ENCODE results near the gene STS. TPM values are rescaled to one million over a fixed set of nuclear protein-coding genes. Genes with fewer than 3 reads are reported as not detected.
A peak's percentile ranks its signal among the peaks of the same experiment; 100 is the strongest.

STS gene
- total RNA-seq, 1 donor from 2014 or later = 3.9 TPM

- H3K36me3 Mint-ChIP-seq (ENCODE audit: low read depth, unreplicated experiment) = peaks cover 4% of the 10 kb centered on the region
- H3K79me2 ChIP-seq (ENCODE audit: insufficient read depth, low read length) = no peaks in the 10 kb centered on the region
- H3K27me3 ChIP-seq (ENCODE audit: insufficient read depth, low read length) = no peaks in the 10 kb centered on the region
- no peak overlapping the region for H3K4me3 ChIP-seq (ENCODE audit: insufficient read depth, low read depth, low read length)
- H3K4me2 ChIP-seq (ENCODE audit: low read length) = no peak overlapping the region
- H3K9me3 ChIP-seq (ENCODE audit: insufficient read depth, low read depth, low read length) = no peaks in the 10 kb centered on the region
- H4K20me1 ChIP-seq (ENCODE audit: insufficient read depth, low read length) = peaks cover 6% of the 10 kb centered on the region
- no peak overlapping the region for H3K9ac ChIP-seq (ENCODE audit: low read length)
- peak; percentile 93 for FAIRE-seq
- TF ChIP-seq EZH2 (IDR thresholded peaks at IDR 0.05; ENCODE audit: insufficient read depth, low read length) = no peak
- TF ChIP-seq, protein P1, sequence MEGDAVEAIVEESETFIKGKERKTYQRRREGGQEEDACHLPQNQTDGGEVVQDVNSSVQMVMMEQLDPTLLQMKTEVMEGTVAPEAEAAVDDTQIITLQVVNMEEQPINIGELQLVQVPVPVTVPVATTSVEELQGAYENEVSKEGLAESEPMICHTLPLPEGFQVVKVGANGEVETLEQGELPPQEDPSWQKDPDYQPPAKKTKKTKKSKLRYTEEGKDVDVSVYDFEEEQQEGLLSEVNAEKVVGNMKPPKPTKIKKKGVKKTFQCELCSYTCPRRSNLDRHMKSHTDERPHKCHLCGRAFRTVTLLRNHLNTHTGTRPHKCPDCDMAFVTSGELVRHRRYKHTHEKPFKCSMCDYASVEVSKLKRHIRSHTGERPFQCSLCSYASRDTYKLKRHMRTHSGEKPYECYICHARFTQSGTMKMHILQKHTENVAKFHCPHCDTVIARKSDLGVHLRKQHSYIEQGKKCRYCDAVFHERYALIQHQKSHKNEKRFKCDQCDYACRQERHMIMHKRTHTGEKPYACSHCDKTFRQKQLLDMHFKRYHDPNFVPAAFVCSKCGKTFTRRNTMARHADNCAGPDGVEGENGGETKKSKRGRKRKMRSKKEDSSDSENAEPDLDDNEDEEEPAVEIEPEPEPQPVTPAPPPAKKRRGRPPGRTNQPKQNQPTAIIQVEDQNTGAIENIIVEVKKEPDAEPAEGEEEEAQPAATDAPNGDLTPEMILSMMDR (IDR thresholded peaks at IDR 0.05; ENCODE audit: insufficient read depth, low read depth, low read length) = no peak
- DNase-seq (ENCODE audit: low read depth) = no peak
- no peak overlapping the region for H3K4me3 Mint-ChIP-seq (ENCODE audit: unreplicated experiment)
- no peaks in the 10 kb centered on the region for H3K36me3 ChIP-seq (ENCODE audit: insufficient read depth, low read length)
- H3K4me1 ChIP-seq (ENCODE audit: insufficient read depth, low read length) = no peaks in the 10 kb centered on the region
- H3K9me3 Mint-ChIP-seq (ENCODE audit: unreplicated experiment) = no peaks in the 10 kb centered on the region
- no peak overlapping the region for H3K27ac Mint-ChIP-seq (ENCODE audit: unreplicated experiment)
- no peaks in the 10 kb centered on the region for H3K27me3 Mint-ChIP-seq (ENCODE audit: low read depth, unreplicated experiment)
- H3K27ac ChIP-seq (ENCODE audit: low read depth, low read length) = no peak overlapping the region
- H3K4me1 Mint-ChIP-seq (ENCODE audit: low read depth, unreplicated experiment) = peaks cover 14% of the 10 kb centered on the region
- no peak overlapping the region for H2AFZ ChIP-seq (ENCODE audit: low read depth, low read length)
These were observed 36.7 kb upstream of the STS start for GRCh38 chrX:7110821-7111276.

GRCh38 chrX:7111518-7111917 lies 36.0 kb upstream of the STS start:
- H3K36me3 ChIP-seq (ENCODE audit: insufficient read depth, low read length) = no peaks in the 10 kb centered on the region
- H3K4me3 Mint-ChIP-seq (ENCODE audit: unreplicated experiment) = no peak overlapping the region
- H3K27me3 Mint-ChIP-seq (ENCODE audit: low read depth, unreplicated experiment) = no peaks in the 10 kb centered on the region
- FAIRE-seq = no peak
- no peak overlapping the region for H2AFZ ChIP-seq (ENCODE audit: low read depth, low read length)
- no peaks in the 10 kb centered on the region for H3K79me2 ChIP-seq (ENCODE audit: insufficient read depth, low read length)
- no peaks in the 10 kb centered on the region for H3K9me3 Mint-ChIP-seq (ENCODE audit: unreplicated experiment)
- peaks cover 14% of the 10 kb centered on the region for H3K4me1 Mint-ChIP-seq (ENCODE audit: low read depth, unreplicated experiment)
- H3K4me1 ChIP-seq (ENCODE audit: insufficient read depth, low read length) = no peaks in the 10 kb centered on the region
- DNase-seq (ENCODE audit: low read depth) = no peak
- H3K9ac ChIP-seq (ENCODE audit: low read length) = no peak overlapping the region
- no peak overlapping the region for H3K4me2 ChIP-seq (ENCODE audit: low read length)
- H3K27ac ChIP-seq (ENCODE audit: low read depth, low read length) = no peak overlapping the region
- no peaks in the 10 kb centered on the region for H3K27me3 ChIP-seq (ENCODE audit: insufficient read depth, low read length)
- peaks cover 8% of the 10 kb centered on the region for H4K20me1 ChIP-seq (ENCODE audit: insufficient read depth, low read length)
- H3K36me3 Mint-ChIP-seq (ENCODE audit: low read depth, unreplicated experiment) = peaks cover 5% of the 10 kb centered on the region
- H3K27ac Mint-ChIP-seq (ENCODE audit: unreplicated experiment) = no peak overlapping the region
- no peak for TF ChIP-seq EZH2 (IDR thresholded peaks at IDR 0.05; ENCODE audit: insufficient read depth, low read length)
- TF ChIP-seq, protein P1 (IDR thresholded peaks at IDR 0.05; ENCODE audit: insufficient read depth, low read depth, low read length) = no peak
- H3K9me3 ChIP-seq (ENCODE audit: insufficient read depth, low read depth, low read length) = no peaks in the 10 kb centered on the region
- H3K4me3 ChIP-seq (ENCODE audit: insufficient read depth, low read depth, low read length) = no peak overlapping the region

DNA sequence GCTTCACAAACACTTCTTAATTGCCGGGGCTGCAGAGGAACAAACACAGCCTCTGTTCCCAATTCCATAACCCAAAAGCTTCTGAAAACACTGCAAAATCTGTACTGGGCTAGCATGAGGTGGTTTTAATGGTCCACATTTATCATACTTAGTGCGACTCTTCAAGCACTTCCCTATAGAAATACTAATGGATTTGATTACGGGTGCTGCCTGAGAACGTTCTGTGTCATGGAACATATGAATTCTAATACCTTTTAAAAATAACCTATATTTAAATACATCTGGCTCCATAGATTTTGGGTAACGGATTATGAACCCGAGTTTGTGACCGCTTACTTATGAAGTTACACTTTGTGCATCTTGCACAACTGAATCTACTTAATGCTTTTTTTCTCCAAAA lies 35.4 kb upstream of the STS start:
- Mint-ChIP-seq H3K9me3 (ENCODE audit: unreplicated experiment) (no peaks in the 10 kb centered on the region), H3K27ac (ENCODE audit: unreplicated experiment) (no peak overlapping the region), H3K4me1 (ENCODE audit: low read depth, unreplicated experiment) (peaks cover 14% of the 10 kb centered on the region), H3K36me3 (ENCODE audit: low read depth, unreplicated experiment) (peaks cover 5% of the 10 kb centered on the region), H3K4me3 (ENCODE audit: unreplicated experiment) (no peak overlapping the region), H3K27me3 (ENCODE audit: low read depth, unreplicated experiment) (no peaks in the 10 kb centered on the region)
- Histone ChIP-seq H3K27ac (ENCODE audit: low read depth, low read length) (no peak overlapping the region), H4K20me1 (ENCODE audit: insufficient read depth, low read length) (peaks cover 8% of the 10 kb centered on the region), H3K79me2 (ENCODE audit: insufficient read depth, low read length) (no peaks in the 10 kb centered on the region), H3K36me3 (ENCODE audit: insufficient read depth, low read length) (no peaks in the 10 kb centered on the region), H2AFZ (ENCODE audit: low read depth, low read length) (no peak overlapping the region), H3K4me3 (ENCODE audit: insufficient read depth, low read depth, low read length) (no peak overlapping the region), H3K27me3 (ENCODE audit: insufficient read depth, low read length) (no peaks in the 10 kb centered on the region), H3K9ac (ENCODE audit: low read length) (no peak overlapping the region), H3K4me2 (ENCODE audit: low read length) (no peak overlapping the region), H3K9me3 (ENCODE audit: insufficient read depth, low read depth, low read length) (no peaks in the 10 kb centered on the region), H3K4me1 (ENCODE audit: insufficient read depth, low read length) (no peaks in the 10 kb centered on the region)
- no peak for TF ChIP-seq EZH2 (IDR thresholded peaks at IDR 0.05; ENCODE audit: insufficient read depth, low read length)
- TF ChIP-seq, protein P1 (IDR thresholded peaks at IDR 0.05; ENCODE audit: insufficient read depth, low read depth, low read length) = no peak
- no peak for FAIRE-seq
- no peak for DNase-seq (ENCODE audit: low read depth)

Measured in astrocyte (in vitro differentiated cells and primary cell).